ENCODE results near the gene DYTN.

DYTN gene

GRCh38 chr2:206611736-206612135, 106.5 kb downstream of the DYTN start:
- TF ChIP-seq, protein P1, sequence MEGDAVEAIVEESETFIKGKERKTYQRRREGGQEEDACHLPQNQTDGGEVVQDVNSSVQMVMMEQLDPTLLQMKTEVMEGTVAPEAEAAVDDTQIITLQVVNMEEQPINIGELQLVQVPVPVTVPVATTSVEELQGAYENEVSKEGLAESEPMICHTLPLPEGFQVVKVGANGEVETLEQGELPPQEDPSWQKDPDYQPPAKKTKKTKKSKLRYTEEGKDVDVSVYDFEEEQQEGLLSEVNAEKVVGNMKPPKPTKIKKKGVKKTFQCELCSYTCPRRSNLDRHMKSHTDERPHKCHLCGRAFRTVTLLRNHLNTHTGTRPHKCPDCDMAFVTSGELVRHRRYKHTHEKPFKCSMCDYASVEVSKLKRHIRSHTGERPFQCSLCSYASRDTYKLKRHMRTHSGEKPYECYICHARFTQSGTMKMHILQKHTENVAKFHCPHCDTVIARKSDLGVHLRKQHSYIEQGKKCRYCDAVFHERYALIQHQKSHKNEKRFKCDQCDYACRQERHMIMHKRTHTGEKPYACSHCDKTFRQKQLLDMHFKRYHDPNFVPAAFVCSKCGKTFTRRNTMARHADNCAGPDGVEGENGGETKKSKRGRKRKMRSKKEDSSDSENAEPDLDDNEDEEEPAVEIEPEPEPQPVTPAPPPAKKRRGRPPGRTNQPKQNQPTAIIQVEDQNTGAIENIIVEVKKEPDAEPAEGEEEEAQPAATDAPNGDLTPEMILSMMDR (IDR thresholded peaks at IDR 0.05; ENCODE audit: low read depth, low read length): no peak
- no peak for DNase-seq (ENCODE audit: extremely low read depth, low read depth)

- TF ChIP-seq, protein P1 (IDR thresholded peaks at IDR 0.05; ENCODE audit: low read depth, low read length): no peak
- no peak for DNase-seq (ENCODE audit: extremely low read depth, low read depth)
These were observed 107.0 kb downstream of the DYTN start for GRCh38 chr2:206611191-206611590.

DNA sequence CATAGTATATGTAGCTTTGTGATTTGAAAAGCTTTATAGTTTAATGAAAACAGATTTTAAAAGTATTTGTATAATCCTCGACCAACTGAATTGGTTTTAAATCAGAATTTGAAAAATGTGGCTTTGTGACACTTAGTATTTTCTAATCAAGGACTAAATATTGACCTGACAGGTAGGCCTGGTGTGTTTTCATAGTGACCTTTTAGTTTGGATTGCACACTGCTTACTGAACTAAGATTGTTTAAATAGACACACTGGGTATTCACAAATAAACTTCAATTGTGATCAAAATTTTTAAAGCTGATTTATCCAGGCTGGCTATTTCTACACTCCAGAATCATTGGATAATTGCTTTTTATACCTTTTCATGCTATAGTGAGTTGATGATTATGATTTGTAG, 107.7 kb downstream of the DYTN start:
- TF ChIP-seq, protein P1 (IDR thresholded peaks at IDR 0.05; ENCODE audit: low read depth, low read length): no peak
- DNase-seq (ENCODE audit: extremely low read depth, low read depth): no peak

DNA sequence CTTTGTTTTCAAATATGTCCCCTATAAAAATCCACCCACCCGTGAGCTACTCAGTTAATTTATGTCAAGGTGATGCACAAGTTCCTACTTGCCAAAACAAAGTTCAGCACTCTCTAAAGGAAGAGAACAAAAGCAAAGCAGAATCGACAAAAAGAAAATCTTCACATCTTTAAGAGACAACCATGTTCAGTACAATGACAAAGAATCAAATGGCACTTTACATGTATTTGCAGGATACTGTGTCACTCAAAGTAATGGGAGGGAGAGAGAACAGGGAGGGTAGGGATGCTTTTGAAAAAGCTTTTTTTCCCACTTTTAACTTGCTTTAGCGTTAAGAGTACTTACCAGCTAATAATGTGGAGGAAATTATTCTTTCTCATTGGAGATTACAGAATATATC, 115.0 kb downstream of the DYTN start:
- TF ChIP-seq, protein P1 (IDR thresholded peaks at IDR 0.05; ENCODE audit: low read depth, low read length): no peak
- no peak for DNase-seq (ENCODE audit: extremely low read depth, low read depth)

Measured in AG09319 (cell line).